Muscle layer of duodenum (tissue), 2 donors: ENCODE measurements around the gene BICDL1.

ENCODE experiments used
- H3K27ac ChIP-seq: one replicate; pipeline ENCODE4 v1.7.0; 2013; ENCODE audit warnings: mild to moderate bottlenecking, low read length
- H3K27me3 ChIP-seq: one replicate; pipeline ENCODE4 v1.7.0; 2013; ENCODE audit warnings: low read depth, mild to moderate bottlenecking, control low read depth, low read length
- H3K36me3 ChIP-seq, 2 donors: one replicate each; pipeline ENCODE4 v1.7.0; 2013; ENCODE audit warnings: low read length in 2 of 2, control low read depth in 1 of 2, mild to moderate bottlenecking in 1 of 2; ENCODE audit not compliant: insufficient read depth in 2 of 2, control insufficient read depth in 1 of 2
- H3K4me1 ChIP-seq, 2 donors: one replicate each; pipeline ENCODE4 v1.7.0; 2013; ENCODE audit warnings: low read length in 2 of 2, mild to moderate bottlenecking in 2 of 2, control low read depth in 1 of 2, moderate library complexity in 1 of 2; ENCODE audit not compliant: insufficient read depth in 2 of 2, control insufficient read depth in 1 of 2
- H3K4me3 ChIP-seq, 2 donors: one replicate each; pipeline ENCODE4 v1.7.0; 2013; ENCODE audit warnings: low read length in 2 of 2, low read depth in 1 of 2, mild to moderate bottlenecking in 1 of 2
- H3K9me3 ChIP-seq, 2 donors: one replicate each; pipeline ENCODE4 v1.7.0; 2013; ENCODE audit warnings: low read length in 2 of 2, control low read depth in 1 of 2, mild to moderate bottlenecking in 1 of 2; ENCODE audit not compliant: control insufficient read depth in 1 of 2
- donor health status: healthy.

The BICDL1 gene

DNA sequence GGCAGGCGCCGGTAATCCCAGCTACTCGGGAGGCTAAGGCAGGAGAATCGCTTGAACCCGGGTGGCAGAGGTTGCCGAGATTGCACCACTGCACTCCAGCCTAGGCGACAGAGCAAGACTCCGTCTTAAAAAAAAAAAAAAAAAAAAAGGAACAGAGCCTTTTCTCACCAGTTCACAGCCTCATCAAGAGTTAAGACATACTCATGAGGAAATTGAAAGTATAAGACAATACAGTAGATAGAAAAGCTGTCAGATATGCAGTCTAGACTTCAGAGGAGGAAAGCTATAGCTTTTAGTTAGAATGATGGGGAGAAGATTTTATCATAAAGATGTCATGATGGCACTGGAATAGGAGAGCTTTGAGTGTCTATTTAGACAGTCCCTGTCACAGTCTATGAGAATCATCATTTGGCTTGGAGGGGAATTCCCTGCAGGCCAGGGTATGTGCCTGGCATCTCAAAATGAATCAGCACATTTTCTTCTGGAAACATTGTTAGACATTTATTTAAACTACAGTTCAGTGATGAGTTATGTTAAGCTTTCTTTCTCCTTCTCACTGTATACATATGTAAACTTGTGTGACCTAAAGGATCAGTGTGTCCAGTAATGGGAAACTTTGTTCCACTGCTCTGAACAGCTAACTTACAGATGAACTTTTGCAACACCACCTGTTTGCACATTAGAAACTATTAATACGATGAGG lies 130.4 kb downstream of the BICDL1 start:
- Histone ChIP-seq H3K9me3 (no peaks in the 10 kb centered on the region), H3K4me3 (no peak overlapping the region), H3K27me3 (no peaks in the 10 kb centered on the region), H3K4me1 (peaks cover 20 to 36% of the 10 kb centered on the region in 2 donors), H3K27ac (no peak overlapping the region), H3K36me3 (no peaks in the 10 kb centered on the region)

DNA sequence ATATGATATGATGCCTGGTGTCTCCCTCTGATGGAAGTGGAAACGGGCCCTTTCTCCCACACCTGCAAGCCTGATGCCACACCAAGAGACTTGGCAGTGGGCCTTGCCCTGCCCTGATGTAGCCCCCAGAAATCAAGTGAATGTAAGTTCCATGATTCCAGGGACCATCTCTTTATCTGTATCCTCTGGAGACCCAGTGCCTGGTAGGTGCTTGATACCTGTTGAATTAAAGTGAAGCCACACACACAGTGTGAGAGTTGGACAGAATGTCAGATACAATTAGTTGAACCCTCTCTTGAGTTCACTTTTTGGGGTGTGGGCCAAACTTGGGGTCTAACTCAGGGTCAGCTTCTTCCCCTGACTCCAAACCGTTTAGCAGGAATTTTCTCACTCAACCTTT lies 132.3 kb downstream of the BICDL1 start:
- Histone ChIP-seq H3K9me3 (no peaks in the 10 kb centered on the region), H3K4me3 (no peak overlapping the region), H3K36me3 (no peaks in the 10 kb centered on the region), H3K4me1 (peaks cover 8 to 28% of the 10 kb centered on the region in 2 donors), H3K27ac (no peak overlapping the region), H3K27me3 (no peaks in the 10 kb centered on the region)

DNA sequence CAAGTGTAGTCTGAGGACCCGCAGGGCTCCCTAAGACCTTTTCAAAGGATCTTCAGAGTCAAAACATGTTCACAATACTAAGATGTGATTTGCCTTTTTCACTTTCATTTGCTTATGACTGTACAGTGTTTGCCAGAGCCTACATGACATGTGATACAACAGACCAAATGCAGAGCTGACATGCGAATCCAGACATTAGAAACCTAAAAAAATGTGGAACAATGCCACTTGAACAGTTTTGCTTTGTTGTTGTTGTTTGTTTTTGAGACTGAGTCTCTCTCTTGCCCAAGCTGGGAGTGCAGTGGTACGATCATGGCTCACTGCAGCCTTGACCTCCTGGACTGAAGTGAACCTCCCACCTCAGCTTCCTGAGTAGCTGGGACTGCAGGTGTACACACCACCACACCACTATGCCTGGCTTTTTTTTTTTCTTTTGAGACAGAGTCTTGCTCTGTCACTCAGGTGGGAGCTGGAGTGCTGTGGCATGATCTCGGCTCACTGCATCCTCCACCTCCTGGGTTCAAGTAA lies 132.8 kb downstream of the BICDL1 start:
- Histone ChIP-seq H3K27me3 (no peaks in the 10 kb centered on the region), H3K9me3 (no peaks in the 10 kb centered on the region), H3K4me1 (peaks cover 8 to 29% of the 10 kb centered on the region in 2 donors), H3K4me3 (no peak overlapping the region), H3K27ac (no peak overlapping the region), H3K36me3 (peaks cover 0 to 2% of the 10 kb centered on the region in 2 donors)

DNA sequence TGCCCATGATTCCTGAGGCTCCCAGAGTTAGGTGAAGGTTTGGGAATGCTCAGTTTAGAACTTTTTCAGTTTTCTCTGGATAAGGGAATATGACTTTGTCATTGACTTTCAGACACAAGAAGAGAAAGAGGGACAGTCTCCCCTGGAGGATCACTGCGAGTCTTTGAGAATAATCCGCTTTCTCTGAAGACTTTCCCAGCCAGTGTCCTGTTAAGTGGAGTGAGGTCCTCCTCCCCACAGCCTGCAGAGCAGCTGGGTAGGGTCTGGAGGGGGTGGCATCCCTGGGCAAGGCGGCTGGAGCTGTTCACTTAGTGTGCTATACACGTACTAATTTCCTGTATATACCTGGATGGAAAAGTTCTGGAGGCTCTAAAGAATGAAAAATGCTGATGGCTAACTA lies 136.0 kb downstream of the BICDL1 start:
- Histone ChIP-seq H3K27ac (no peak overlapping the region), H3K9me3 (no peaks in the 10 kb centered on the region), H3K36me3 (peaks cover 19 to 32% of the 10 kb centered on the region in 2 donors), H3K27me3 (no peaks in the 10 kb centered on the region), H3K4me1 (peaks cover 0 to 8% of the 10 kb centered on the region in 2 donors), H3K4me3 (no peak overlapping the region)

DNA sequence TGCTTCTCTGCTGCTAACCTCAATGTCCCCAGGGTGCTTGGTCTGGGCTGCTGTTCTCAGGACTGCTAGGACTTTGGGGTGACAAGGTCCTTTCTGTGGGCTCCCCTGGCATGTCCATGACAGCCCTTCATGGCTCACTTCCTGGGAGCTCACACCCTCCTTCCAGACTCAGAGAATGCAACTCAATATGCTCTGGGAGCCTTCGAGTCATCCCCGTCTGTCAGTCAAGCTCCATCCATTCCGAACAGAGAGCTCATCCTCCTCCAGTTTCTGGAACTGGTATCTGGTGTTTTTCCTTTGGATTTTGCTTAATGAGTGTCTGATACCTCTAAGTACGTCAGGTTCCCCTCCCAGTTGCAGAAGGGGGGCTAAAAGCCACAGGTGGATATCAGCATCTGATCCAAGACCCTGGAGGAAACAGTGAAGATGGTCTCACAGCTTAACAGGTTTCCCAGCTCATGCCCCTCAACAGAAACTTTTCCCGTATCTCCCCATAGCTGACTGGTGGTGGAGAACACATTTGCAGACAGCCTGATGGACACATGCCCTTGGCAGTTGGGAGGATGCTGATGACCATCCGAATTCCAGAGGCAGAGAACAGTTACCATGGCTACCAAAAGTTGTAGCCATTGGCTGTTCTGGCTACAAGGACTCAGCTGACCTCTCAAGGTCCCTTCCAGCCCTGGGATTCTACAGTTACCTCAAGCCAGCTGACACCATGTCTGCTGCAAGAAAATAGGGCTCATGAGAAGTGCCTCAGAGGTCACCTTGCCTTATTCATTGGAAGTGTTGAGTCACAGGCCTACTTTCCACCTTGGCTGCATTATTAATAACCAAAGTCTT lies 137.0 kb downstream of the BICDL1 start:
- H3K4me1 ChIP-seq = peaks cover 0 to 8% of the 10 kb centered on the region in 2 donors
- H3K4me3 ChIP-seq = no peak overlapping the region
- no peaks in the 10 kb centered on the region for H3K9me3 ChIP-seq
- peaks cover 29 to 42% of the 10 kb centered on the region in 2 donors for H3K36me3 ChIP-seq
- H3K27me3 ChIP-seq = no peaks in the 10 kb centered on the region
- H3K27ac ChIP-seq = no peak overlapping the region

DNA sequence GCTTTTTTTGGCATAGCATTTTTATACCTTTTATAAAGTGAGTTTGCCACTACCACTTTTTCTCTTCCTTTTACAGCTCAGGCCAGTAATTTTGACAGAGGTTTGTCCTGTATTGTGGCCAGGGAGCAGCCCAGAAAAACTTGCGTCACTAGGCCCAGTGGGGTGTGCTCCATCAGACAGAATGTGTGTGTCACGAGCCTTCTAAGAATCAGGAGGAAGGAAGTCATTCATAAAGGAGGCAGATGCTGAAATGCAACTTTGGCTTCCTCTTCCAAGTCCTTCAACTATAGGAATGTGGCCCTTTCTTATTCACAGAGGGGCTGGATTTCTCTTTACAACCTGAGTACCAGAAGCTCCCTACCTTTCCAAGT lies 137.6 kb downstream of the BICDL1 start:
- H3K27me3 ChIP-seq = no peaks in the 10 kb centered on the region
- H3K4me1 ChIP-seq = peaks cover 0 to 8% of the 10 kb centered on the region in 2 donors
- no peak overlapping the region for H3K4me3 ChIP-seq
- H3K9me3 ChIP-seq = no peaks in the 10 kb centered on the region
- peaks cover 35 to 48% of the 10 kb centered on the region in 2 donors for H3K36me3 ChIP-seq
- H3K27ac ChIP-seq = no peak overlapping the region

DNA sequence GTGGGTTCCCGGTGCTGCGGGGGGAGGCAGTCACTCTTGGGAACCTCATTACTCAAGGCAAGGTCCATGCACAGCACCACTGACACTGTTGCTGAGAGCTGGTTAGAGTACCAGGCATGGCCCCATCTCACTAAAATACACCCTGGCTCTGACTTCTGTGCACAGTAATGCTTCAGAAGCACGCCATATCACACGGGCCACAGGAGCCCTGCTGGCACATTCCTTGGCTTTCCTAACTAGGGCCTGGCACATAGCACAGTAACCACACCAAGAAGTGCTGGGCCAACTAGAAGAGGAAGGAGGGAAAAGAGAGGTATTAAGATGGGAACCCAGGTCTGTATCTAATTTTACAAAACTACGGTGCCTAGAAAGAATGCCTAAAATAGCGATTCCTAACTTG lies 141.0 kb downstream of the BICDL1 start:
- Histone ChIP-seq H3K27ac (no peak overlapping the region), H3K36me3 (peaks cover 67 to 82% of the 10 kb centered on the region in 2 donors)

DNA sequence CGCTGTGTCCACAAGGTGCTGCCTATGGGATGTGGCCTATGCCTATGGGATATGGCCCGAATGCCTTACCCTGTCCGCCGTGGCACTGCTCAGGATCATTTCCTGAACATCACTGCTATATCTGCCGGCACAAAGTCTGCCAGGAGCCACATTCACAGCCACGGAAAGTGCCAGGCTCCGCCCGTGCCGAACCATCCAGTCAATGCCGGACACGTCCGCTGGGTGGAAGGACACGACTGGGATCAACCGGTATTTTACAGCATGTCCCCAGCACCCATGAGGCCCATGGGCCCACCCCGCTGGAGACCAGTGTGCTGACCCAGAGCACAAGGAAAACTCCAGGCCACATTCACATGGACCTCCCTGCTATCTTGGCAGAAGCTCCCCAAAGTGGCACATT lies 142.1 kb downstream of the BICDL1 start:
- Histone ChIP-seq H3K27ac (no peak overlapping the region), H3K27me3 (no peaks in the 10 kb centered on the region), H3K9me3 (no peaks in the 10 kb centered on the region), H3K4me1 (peaks cover 3% of the 10 kb centered on the region in 2 donors), H3K4me3 (no peak overlapping the region), H3K36me3 (peaks cover 73 to 93% of the 10 kb centered on the region in 2 donors)

More for the DNA sequence above, 141.0 kb downstream of the BICDL1 start:
- Histone ChIP-seq H3K9me3 (no peaks in the 10 kb centered on the region), H3K4me3 (no peak overlapping the region), H3K27me3 (no peaks in the 10 kb centered on the region), H3K4me1 (peaks cover 3 to 8% of the 10 kb centered on the region in 2 donors)

DNA sequence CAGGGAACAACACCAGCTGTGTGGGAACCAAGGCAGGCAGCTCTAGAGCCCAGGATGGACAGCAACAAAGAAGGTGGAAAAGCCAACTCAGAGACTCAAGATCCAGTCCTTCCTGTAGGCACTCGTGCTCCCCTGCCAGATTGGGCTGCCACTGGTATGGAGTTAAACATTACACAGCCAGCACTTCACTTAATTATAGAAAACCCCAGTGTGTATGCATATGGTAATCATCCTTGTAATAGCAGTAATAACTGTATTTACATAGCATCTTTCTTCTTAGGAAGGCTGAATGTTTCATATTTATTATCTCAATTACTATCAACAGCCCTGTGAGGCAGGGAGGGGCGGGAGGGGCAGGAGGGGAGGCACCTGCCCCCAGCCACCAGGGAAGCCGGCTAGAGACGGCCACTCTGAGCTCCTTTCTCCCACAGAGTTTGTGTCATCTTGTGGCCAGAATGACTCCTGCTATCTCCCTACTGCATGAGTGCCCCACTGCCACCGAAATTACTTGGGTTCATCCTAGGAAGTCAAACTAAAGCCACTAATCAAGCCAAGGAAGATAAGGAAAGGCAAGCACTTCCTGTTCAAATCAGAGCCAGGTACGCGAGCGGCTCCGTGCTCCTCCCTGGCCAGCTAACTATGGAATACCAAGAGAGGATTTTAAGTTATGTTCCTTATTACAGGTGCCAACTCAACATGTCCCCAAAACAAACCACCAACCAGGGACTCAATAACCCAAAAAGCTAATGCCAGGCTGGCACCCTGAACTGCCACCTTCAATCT lies 143.2 kb downstream of the BICDL1 start:
- Histone ChIP-seq H3K4me1 (peaks cover 0 to 3% of the 10 kb centered on the region in 2 donors), H3K27ac (no peak overlapping the region), H3K36me3 (peaks cover 84 to 98% of the 10 kb centered on the region in 2 donors), H3K27me3 (no peaks in the 10 kb centered on the region), H3K9me3 (no peaks in the 10 kb centered on the region), H3K4me3 (no peak overlapping the region)

DNA sequence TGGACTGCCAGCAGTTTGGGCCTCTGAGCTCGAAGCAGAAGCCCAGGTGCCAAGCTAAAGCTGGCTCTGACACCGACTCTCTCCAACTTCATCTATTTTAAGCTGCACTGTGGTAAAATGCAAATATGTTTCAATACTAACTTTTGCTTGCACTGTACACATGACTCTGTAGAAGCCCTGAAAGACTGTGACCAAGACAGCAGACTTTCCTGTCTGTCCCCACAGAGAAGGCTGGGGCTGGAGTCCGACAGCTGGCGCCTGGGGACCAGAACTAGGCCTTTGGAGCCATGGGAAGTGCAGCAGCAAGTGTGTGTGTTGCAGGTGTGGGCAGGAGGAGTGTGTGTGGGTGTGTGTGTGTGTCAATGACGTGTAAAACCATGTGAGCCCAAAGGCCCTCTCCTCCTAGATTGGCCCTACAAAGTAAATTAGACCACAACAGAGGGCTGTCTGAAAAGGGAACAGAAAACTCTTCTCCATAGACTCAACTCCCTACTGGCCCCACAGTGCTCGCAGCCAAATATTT lies 143.9 kb downstream of the BICDL1 start:
- H3K36me3 ChIP-seq = peaks cover 84 to 98% of the 10 kb centered on the region in 2 donors
- no peak overlapping the region for H3K27ac ChIP-seq
- H3K4me3 ChIP-seq = no peak overlapping the region
- peaks cover 0 to 3% of the 10 kb centered on the region in 2 donors for H3K4me1 ChIP-seq
- H3K27me3 ChIP-seq = no peaks in the 10 kb centered on the region
- no peaks in the 10 kb centered on the region for H3K9me3 ChIP-seq
